ENCODE results near the gene CDV3.

GRCh38 chr3:133620066-133620784 is 46.7 kb downstream of the CDV3 start:
- TF ChIP-seq POLR2A (IDR thresholded peaks at IDR 0.05) (no peak), CTCF (IDR thresholded peaks at IDR 0.05) (no peak), EP300 (IDR thresholded peaks at IDR 0.05) (no peak)
